Esophagus squamous epithelium (tissue), 5 donors: ENCODE results near the gene SUSD1. TPM values are rescaled to one million over a fixed set of nuclear protein-coding genes. Genes with fewer than 3 reads are reported as not detected.

Experiments
- DNase-seq: peaks from one replicate; lab custom pipeline; 2025; lab: John Stamatoyannopoulos, UW
- H3K27ac ChIP-seq, 4 donors: fragments of 200-600 bp; sonication (generic); one replicate each; pipeline ENCODE4 v1.5.1; 2016 to 2019; ENCODE audit warnings: mild to moderate bottlenecking in 1 of 4
- H3K27me3 ChIP-seq, 4 donors: fragments of 200-600 bp; sonication (generic); 1 replicate in 3 of 4; 2 replicates in 1 of 4; pipeline versions ENCODE4 v1.5.1 to v1.6.0; 2017 to 2021; ENCODE audit warnings: antibody characterized with exemption in 1 of 4
- H3K36me3 ChIP-seq, 3 donors: fragments of 200-600 bp; sonication (generic); one replicate each; pipeline ENCODE4 v1.5.1; 2016 to 2019
- H3K4me1 ChIP-seq, 3 donors: fragments of 200-600 bp; sonication (generic); one replicate each; pipeline ENCODE4 v1.5.1; 2017 to 2019
- H3K4me3 ChIP-seq, 4 donors: fragments of 200-600 bp; sonication (generic); 1 replicate in 3 of 4; 2 replicates in 1 of 4; pipeline ENCODE4 v1.5.1; 2016 to 2019; ENCODE audit warnings: mild to moderate bottlenecking in 2 of 4, moderate library complexity in 1 of 4
- H3K9me3 ChIP-seq, 3 donors: fragments of 200-600 bp; sonication (generic); one replicate each; pipeline ENCODE4 v1.5.1; 2016 to 2019
- CTCF ChIP-seq, 6 experiments: fragments of 450-650 bp in 4 of 6; fragments of 200-600 bp in 2 of 6; sonication (generic) in 2 of 6; IDR thresholded peaks; one replicate each; pipeline ENCODE4 v1.5.1; 2016 to 2019; ENCODE audit warnings: antibody characterized with exemption in 6 of 6, mild to moderate bottlenecking in 4 of 6, moderate library complexity in 4 of 6
- POLR2A ChIP-seq, 4 donors: fragments of 450-650 bp; IDR thresholded peaks; one replicate each; pipeline ENCODE4 v1.6.1; 2017; ENCODE audit warnings: antibody characterized with exemption in 4 of 4, mild to moderate bottlenecking in 4 of 4, moderate library complexity in 3 of 4
- WGBS, 2 donors: methylation state at CpG; one replicate each; pipeline ENCODE4 v1.1.5; 2018; 5-methylcytosine and 5-hydroxymethylcytosine counted together
- intact Hi-C: fragments of 100-400 bp; cut with DNase I; formaldehyde crosslinking; loops from one replicate; pipeline ENCODE4 v1.15.0; 2022
- total RNA-seq, 4 donors: library from RNA; depleted of rRNA; stranded (reverse); fragments of >200 nt; gene quantifications; one replicate each; pipeline ENCODE4 v1.1.0, GENCODE V29; 2016
- donor health status: DM: yes; HTN: yes; CAD: no.

The SUSD1 gene
- total RNA-seq, 4 donors from 2014 or later: 5.6 to 6.6 (median 6.5) TPM

- H3K36me3 ChIP-seq: no peaks in the 10 kb centered on the region
- no peak overlapping the region for H3K4me3 ChIP-seq
- no peaks in the 10 kb centered on the region for H3K9me3 ChIP-seq
- H3K27me3 ChIP-seq: no peaks in the 10 kb centered on the region
- H3K27ac ChIP-seq: no peak overlapping the region
- WGBS, 2 donors: 85 to 87% methylated on average over 5 of the region's 6 CpGs
- no peak for TF ChIP-seq POLR2A (IDR thresholded peaks at IDR 0.05)
- TF ChIP-seq CTCF (IDR thresholded peaks at IDR 0.05): no peak
- intact Hi-C loops: no loop called here
- H3K4me1 ChIP-seq: peaks cover 0 to 25% (median 19%) of the 10 kb centered on the region in 3 donors
- DNase-seq: no peak
Observed at GRCh38 chr9:112035166-112035826, 139.8 kb downstream of the SUSD1 start.

- H3K9me3 ChIP-seq: no peaks in the 10 kb centered on the region
- H3K36me3 ChIP-seq: no peaks in the 10 kb centered on the region
- TF ChIP-seq CTCF (IDR thresholded peaks at IDR 0.05): no peak
- TF ChIP-seq POLR2A (IDR thresholded peaks at IDR 0.05): no peak
- 75 to 83% methylated on average over 2 of the region's 2 CpGs for WGBS, 2 donors
- intact Hi-C loops: no loop called here
- no peak overlapping the region for H3K27ac ChIP-seq
- H3K4me3 ChIP-seq: no peak overlapping the region
- no peak for DNase-seq
- H3K4me1 ChIP-seq: peaks cover 0 to 34% (median 26%) of the 10 kb centered on the region in 3 donors
- no peaks in the 10 kb centered on the region for H3K27me3 ChIP-seq
Observed at GRCh38 chr9:112034216-112034611, 140.9 kb downstream of the SUSD1 start.

GRCh38 chr9:112033237-112034215 is 141.6 kb downstream of the SUSD1 start:
- H3K4me1 ChIP-seq: peaks cover 0 to 34% (median 26%) of the 10 kb centered on the region in 3 donors
- H3K9me3 ChIP-seq: no peaks in the 10 kb centered on the region
- no peak overlapping the region for H3K27ac ChIP-seq
- H3K4me3 ChIP-seq: no peak overlapping the region
- TF ChIP-seq CTCF (IDR thresholded peaks at IDR 0.05) (no peak), POLR2A (IDR thresholded peaks at IDR 0.05) (no peak)
- 74 to 82% methylated on average over 9 of the region's 9 CpGs for WGBS, 2 donors
- no peaks in the 10 kb centered on the region for H3K36me3 ChIP-seq
- no peak for DNase-seq
- H3K27me3 ChIP-seq: no peaks in the 10 kb centered on the region
- intact Hi-C loops: no loop called here

- no peaks in the 10 kb centered on the region for H3K9me3 ChIP-seq
- no peaks in the 10 kb centered on the region for H3K27me3 ChIP-seq
- no peak overlapping the region for H3K27ac ChIP-seq
- no peaks in the 10 kb centered on the region for H3K36me3 ChIP-seq
- DNase-seq: no peak
- 63 to 82% methylated on average over 1 of the region's 1 CpG for WGBS, 2 donors
- H3K4me3 ChIP-seq: no peak overlapping the region
- H3K4me1 ChIP-seq: peaks cover 0 to 34% (median 26%) of the 10 kb centered on the region in 3 donors
- TF ChIP-seq POLR2A (IDR thresholded peaks at IDR 0.05) (no peak), CTCF (IDR thresholded peaks at IDR 0.05) (no peak)
- intact Hi-C loops: no loop called here
Observed at GRCh38 chr9:112032743-112033142, 142.4 kb downstream of the SUSD1 start.

- WGBS, 2 donors: 32 to 33% methylated on average over 2 of the region's 2 CpGs
Observed at GRCh38 chr9:112032009-112032408, 143.1 kb downstream of the SUSD1 start.

More at GRCh38 chr9:112032009-112032408, 143.1 kb downstream of the SUSD1 start:
- Histone ChIP-seq H3K4me3 (no peak overlapping the region), H3K4me1 (peaks cover 0 to 29% (median 26%) of the 10 kb centered on the region in 3 donors), H3K27me3 (no peaks in the 10 kb centered on the region), H3K36me3 (no peaks in the 10 kb centered on the region), H3K9me3 (no peaks in the 10 kb centered on the region), H3K27ac (no peak overlapping the region)
- DNase-seq: no peak
- TF ChIP-seq POLR2A (IDR thresholded peaks at IDR 0.05) (no peak), CTCF (IDR thresholded peaks at IDR 0.05) (no peak)
- intact Hi-C loops: no loop called here
